Sciatic nerve (tissue), 2 donors: ENCODE results near the gene SOX18. TPM values are rescaled to one million over a fixed set of nuclear protein-coding genes. Genes with fewer than 3 reads are reported as not detected.

ENCODE experiments used
- ATAC-seq: fragments of 200-7000 bp; cut with Tn5 transposase; one replicate; pipeline ENCODE4 v1.9.1; 2020; ENCODE audit warnings: mild to moderate bottlenecking, moderate library complexity
- DNase-seq: peaks from one replicate; pipeline ENCODE4 v3.0.0-alpha.2; 2020; ENCODE audit warnings: low spot score
- intact Hi-C: fragments of 100-400 bp; cut with DNase I; formaldehyde crosslinking; loops from one replicate; pipeline ENCODE4 v1.14.2; 2022
- total RNA-seq: library from RNA; stranded (reverse); fragmentation: NEBNext Ultra II Directional; extraction: Animal tissue kit (Norgen Biotek cat#: 25700); gene quantifications from one replicate; pipeline ENCODE4 v1.2.1, GENCODE V29; 2021
- donor health status: DM: no; HTN: no; CAD: no.
- donor health status: DM: no; HTN: no; CAD: no.

Gene SOX18
- total RNA-seq, 1 donor from 2014 or later = 134 TPM

DNA sequence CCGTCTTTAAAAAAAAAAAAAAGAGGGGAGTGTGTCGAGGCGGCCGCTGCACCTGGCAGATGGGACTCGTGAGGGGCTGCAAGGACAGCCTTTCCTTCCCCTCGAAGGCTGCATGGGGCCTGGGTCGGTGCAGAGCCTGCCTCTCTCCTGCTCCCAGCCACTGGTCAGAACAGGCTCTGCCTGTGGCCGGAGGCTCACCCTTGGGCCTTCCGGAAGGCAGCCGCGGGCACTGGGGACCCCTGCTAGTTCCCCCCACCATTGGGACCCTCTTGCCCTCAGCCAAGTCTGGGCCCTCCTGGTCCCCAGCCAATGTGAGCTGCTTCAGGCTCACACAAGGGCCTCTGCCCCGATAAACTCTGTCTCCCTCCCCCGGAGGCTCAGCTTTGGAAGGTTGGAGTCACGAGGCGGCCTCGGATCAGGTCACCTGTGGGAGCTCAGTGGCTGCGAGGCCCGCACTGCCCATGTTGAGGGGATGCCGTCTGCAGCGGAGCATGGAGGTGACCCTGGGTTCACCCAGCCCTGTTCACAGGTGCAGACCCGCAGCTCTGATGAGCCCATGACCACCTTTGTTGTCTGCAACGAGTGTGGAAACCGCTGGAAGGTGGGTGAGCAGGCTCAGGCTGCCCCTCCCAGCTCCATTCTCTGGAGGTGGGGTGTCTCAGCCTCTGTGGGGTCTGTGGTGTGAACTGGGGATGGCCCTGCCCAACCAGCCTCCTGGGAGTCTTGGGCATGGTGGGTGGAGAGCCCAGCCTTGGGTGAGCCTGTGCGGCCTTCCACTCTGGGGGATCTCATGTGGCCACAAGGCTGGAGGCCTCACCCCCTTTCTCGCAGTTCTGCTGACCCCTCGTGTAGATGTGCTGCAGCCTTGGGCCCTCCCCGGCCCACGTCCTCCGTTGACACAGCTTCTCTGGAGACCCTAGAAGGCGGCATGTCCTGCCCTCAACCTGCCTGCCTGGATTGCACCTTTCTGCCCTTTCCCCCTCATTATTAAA, 22.2 kb upstream of the SOX18 start:
- intact Hi-C loops = no loop called here
- ATAC-seq (no peak), DNase-seq (no peak)

DNA sequence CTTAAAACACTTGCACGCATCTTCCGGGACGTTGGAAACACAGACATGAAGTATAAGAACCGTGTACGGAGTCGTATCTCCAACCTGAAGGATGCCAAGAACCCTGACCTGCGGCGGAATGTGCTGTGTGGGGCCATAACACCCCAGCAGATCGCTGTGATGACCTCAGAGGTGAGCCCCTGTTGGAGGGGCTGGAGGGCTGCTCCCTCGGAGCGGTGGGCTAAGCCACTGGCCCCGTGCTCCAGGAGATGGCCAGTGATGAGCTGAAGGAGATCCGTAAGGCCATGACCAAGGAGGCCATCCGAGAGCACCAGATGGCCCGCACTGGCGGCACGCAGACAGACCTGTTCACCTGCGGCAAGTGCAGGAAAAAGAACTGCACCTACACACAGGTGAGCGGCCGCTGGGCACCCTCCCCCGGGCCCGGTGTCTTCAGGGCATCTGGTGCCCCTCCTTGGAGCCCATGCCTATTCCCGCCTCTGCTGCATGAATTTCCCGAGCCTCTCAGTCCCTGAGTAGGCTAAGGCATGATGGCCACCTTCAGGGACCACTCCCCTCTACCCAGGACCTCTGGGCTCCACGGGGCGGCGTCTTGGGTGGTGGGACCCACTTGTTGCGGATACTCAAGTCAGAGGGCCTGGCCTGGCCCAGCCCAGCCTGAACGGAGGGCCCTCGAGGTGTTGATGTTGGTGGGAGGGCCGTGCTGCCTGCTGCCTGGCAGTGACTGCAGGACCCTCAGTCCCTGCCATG, 21.0 kb upstream of the SOX18 start:
- intact Hi-C loops = no loop called here
- no peak for ATAC-seq
- DNase-seq = no peak

DNA sequence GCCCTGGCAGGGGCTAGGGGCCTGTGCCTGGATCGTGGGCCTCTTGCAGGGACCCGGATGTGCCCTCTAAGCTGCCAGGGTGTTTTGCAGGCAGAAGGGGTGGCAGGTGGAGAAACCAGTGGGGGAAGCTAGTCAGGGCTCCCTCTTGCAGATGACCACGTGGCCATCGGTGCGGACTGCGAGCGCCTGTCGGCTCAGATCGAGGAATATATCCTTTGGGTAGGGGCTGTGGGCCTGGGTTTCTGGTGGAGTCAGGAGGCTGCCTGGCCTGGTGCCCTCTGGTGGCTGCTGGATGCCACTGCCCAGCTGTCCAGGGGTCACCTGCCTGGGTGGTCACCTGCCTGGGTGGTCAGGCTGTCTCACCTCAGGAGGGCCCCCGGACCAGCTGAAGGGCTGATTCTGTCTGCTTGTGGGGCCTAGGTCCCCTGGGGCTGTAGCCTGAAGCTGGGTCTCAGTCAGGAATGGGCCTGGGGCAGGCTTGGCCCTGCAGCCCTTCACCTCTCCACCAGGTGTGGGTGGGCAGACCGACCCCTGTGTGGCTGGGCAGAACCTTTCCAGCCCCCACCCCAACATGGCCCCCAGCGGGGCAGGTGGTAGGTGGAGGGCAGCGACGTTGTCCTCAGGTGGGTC, 20.3 kb upstream of the SOX18 start:
- ATAC-seq = no peak
- intact Hi-C loops = no loop called here

GRCh38 chr20:64069209-64069613, 19.8 kb upstream of the SOX18 start:
- ATAC-seq = no peak
- intact Hi-C loops = no loop called here
- no peak for DNase-seq

More for the DNA sequence above, 20.3 kb upstream of the SOX18 start:
- no peak for DNase-seq

- intact Hi-C loops = no loop called here
- no peak for DNase-seq
- no peak for ATAC-seq
These were observed 19.2 kb upstream of the SOX18 start for GRCh38 chr20:64068386-64069208.

DNA sequence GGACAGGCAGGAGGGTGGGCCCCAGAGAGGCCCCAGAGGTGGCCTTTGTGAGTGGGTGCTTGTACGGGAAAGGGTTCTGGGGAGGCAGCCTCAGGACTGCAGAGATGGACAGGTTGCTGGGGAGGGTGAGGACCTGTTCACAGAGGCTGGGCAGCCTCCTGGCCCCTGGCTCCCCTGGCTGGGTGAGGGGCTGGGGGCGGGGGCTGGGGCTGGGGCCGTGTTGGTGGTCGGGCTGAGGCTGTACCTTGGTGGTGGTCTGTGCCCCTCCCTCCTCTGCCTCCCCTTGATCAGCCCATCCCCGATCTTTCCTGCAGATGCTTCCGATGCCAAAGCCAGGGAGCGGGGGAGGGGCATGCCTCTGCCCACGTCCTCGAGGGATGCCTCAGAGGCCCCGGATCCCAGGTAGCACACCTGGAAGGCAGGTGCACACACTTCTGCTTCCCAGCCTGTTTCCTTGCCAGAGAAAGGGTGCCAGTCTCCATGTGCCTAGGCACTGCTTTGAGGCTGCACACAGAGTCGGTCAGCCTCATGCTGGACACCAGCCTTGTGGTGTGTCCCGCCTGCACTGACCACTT, 18.4 kb upstream of the SOX18 start:
- no peak for DNase-seq
- no peak for ATAC-seq
- intact Hi-C loops = no loop called here

- no peak for DNase-seq
- intact Hi-C loops = no loop called here
- no peak for ATAC-seq
These were observed 17.7 kb upstream of the SOX18 start for GRCh38 chr20:64067005-64067632.

DNA sequence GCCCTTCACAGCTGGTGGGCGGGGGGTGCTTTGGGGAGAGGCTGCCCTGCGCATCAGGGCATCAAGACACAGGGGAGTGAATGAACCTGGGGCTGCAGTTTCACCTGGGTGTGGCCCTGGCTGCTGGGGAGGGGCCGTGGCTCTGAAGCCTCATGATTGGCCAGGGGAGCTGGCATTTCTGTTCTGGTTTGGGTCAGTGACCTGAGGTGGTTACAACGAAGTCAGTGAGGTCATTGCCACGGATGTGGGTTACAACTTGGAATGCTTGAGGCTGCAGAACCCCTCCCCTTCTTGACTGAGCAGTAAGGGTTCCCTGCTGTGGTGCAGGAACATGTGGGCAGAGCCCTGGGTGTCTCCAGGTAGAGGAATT, 16.5 kb upstream of the SOX18 start:
- DNase-seq (no peak), ATAC-seq (no peak)
- intact Hi-C loops = no loop called here

GRCh38 chr20:64065062-64065973, 15.9 kb upstream of the SOX18 start:
- intact Hi-C loops = no loop called here
- no peak for ATAC-seq
- no peak for DNase-seq

DNA sequence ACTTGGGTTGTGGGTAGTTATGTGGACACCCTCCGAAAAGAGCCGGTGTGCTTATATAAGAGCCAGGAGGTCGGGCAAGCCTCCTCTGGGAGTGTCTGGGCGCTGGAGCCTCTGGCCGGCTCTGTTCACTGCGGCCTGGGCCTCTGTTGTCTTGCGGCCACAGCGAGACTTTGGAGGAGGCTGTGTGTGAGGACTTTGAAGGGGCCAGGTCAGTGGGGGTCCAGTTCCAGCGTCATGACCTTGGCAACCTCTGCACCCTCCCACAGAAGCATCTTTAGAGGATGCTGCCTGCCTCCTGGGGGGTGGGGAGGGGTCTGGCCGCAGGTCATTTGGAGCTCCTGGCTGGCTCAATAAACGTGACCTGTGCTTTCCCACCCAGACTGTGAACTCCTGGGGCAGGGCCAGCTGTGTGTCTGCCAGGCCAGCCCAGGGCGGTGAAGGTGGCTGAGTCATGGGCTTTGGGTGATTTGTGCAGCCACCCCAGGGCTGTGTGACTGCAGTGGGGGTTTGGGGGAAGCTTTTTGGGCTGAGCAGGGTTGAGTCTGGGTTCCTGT, 14.8 kb upstream of the SOX18 start:
- DNase-seq (no peak), ATAC-seq (no peak)
- intact Hi-C loops = no loop called here

- intact Hi-C loops = no loop called here
- DNase-seq (no peak), ATAC-seq (peak; percentile 14)
These were observed 14.1 kb upstream of the SOX18 start for GRCh38 chr20:64063389-64064144.

- intact Hi-C loops = no loop called here
- DNase-seq (peak; percentile 98), ATAC-seq (peak; percentile 97)
These were observed 13.4 kb upstream of the SOX18 start, which contains the start of gene TCEA2 for GRCh38 chr20:64062596-64063388. TCEA2 (plus strand) TSS chr20:64063198; CDS start chr20:64063313, 115 bp downstream.

DNA sequence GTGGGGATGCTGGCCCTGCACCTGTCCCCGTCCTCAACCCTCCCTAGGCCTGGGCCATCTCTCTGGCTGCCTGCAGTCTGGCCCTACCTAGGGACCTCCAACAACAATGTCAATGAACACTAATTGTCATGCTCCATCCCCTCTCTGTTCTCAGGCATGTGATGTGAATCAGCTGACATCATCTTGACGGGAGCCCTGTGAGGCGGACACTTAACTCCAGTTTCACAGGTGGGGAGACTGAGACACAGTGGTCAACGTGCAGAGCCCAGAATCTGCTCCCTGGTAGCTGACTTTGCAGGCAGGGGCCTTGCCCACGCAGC, 12.8 kb upstream of the SOX18 start:
- intact Hi-C loops = no loop called here
- DNase-seq (no peak), ATAC-seq (peak; percentile 2)

- ATAC-seq (no peak), DNase-seq (no peak)
- intact Hi-C loops = no loop called here
These were observed 9.1 kb upstream of the SOX18 start for GRCh38 chr20:64058536-64058935.
